ENCODE results near the gene TMC8.

DNA sequence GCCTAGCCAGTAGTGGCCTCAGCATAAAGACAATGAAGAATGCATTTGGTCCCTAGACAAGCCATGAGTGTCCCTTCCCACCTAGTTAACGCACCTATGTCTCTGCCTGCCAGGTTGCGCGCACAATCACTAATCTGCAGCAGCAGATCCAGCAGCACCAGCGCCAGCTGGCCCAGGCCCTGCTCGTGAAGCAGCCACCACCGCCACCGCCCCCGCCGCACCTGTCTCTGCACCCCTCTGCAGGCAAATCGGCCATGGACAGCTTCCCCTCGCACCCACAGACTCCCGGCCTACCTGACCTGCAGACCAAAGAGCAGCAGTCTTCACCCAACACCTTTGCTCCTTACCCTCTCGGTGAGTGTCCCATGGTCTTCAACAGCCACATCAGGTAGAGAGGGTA, 43.8 kb upstream of the TMC8 start:
- no peak for TF ChIP-seq EZH2 (IDR thresholded peaks at IDR 0.05; ENCODE audit: borderline replicate concordance, low read depth, low read length, poor library complexity, severe bottlenecking)
- TF ChIP-seq, protein P1, sequence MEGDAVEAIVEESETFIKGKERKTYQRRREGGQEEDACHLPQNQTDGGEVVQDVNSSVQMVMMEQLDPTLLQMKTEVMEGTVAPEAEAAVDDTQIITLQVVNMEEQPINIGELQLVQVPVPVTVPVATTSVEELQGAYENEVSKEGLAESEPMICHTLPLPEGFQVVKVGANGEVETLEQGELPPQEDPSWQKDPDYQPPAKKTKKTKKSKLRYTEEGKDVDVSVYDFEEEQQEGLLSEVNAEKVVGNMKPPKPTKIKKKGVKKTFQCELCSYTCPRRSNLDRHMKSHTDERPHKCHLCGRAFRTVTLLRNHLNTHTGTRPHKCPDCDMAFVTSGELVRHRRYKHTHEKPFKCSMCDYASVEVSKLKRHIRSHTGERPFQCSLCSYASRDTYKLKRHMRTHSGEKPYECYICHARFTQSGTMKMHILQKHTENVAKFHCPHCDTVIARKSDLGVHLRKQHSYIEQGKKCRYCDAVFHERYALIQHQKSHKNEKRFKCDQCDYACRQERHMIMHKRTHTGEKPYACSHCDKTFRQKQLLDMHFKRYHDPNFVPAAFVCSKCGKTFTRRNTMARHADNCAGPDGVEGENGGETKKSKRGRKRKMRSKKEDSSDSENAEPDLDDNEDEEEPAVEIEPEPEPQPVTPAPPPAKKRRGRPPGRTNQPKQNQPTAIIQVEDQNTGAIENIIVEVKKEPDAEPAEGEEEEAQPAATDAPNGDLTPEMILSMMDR (conservative IDR thresholded peaks at IDR 0.05; ENCODE audit: low read depth, low read length): no peak
